Nephron (organoid): Measurements from ENCODE around the gene ALK.

Experiments used
- H3K27ac Mint-ChIP-seq, 3 experiments: 2 replicates each; pipeline ENCODE4 v1.8.0; 2020; ENCODE audit warnings: mixed read lengths in 3 of 3, mild to moderate bottlenecking in 2 of 3, moderate library complexity in 1 of 3
- H3K27me3 Mint-ChIP-seq: 2 replicates; pipeline ENCODE4 v1.8.0; 2021; ENCODE audit warnings: low read depth, mild to moderate bottlenecking, moderate library complexity, mixed read lengths
- H3K36me3 Mint-ChIP-seq: 2 replicates; pipeline ENCODE4 v1.8.0; 2020; ENCODE audit warnings: low read depth, mixed read lengths
- H3K4me1 Mint-ChIP-seq: 2 replicates; pipeline ENCODE4 v1.8.0; 2020; ENCODE audit warnings: mixed read lengths
- H3K4me3 Mint-ChIP-seq, 3 experiments: 2 replicates each; pipeline ENCODE4 v1.8.0; 2020; ENCODE audit warnings: mild to moderate bottlenecking in 3 of 3, mixed read lengths in 3 of 3, moderate library complexity in 2 of 3
- H3K9me3 Mint-ChIP-seq: 2 replicates; pipeline ENCODE4 v1.8.0; 2020; ENCODE audit warnings: mixed read lengths
- CTCF ChIP-seq, 3 experiments: fragments of 200-600 bp; sonication (generic); IDR thresholded peaks; one replicate each; pipeline ENCODE4 v1.5.0; 2021; ENCODE audit warnings: antibody characterized with exemption in 3 of 3; ENCODE audit not compliant: unreplicated experiment in 3 of 3

The ALK gene

GRCh38 chr2:29372185-29372584 is 549.2 kb downstream of the ALK start:
- Mint-ChIP-seq H3K4me1 (peaks cover 6% of the 10 kb centered on the region), H3K4me3 (no peak overlapping the region), H3K9me3 (no peaks in the 10 kb centered on the region), H3K27me3 (peaks cover 23% of the 10 kb centered on the region), H3K27ac (no peak overlapping the region), H3K36me3 (no peaks in the 10 kb centered on the region)
- TF ChIP-seq CTCF (IDR thresholded peaks at IDR 0.05; ENCODE audit: unreplicated experiment in 3 of 3) = no peak

GRCh38 chr2:29370581-29371125 is 550.7 kb downstream of the ALK start:
- no peak for TF ChIP-seq CTCF (IDR thresholded peaks at IDR 0.05; ENCODE audit: unreplicated experiment in 3 of 3)
- Mint-ChIP-seq H3K4me1 (peaks cover 6% of the 10 kb centered on the region), H3K4me3 (no peak overlapping the region), H3K36me3 (no peaks in the 10 kb centered on the region), H3K27me3 (peaks cover 19% of the 10 kb centered on the region), H3K9me3 (no peaks in the 10 kb centered on the region), H3K27ac (no peak overlapping the region)

GRCh38 chr2:29370173-29370572 is 551.2 kb downstream of the ALK start:
- Mint-ChIP-seq H3K27ac (no peak overlapping the region), H3K27me3 (peaks cover 19% of the 10 kb centered on the region), H3K4me1 (peaks cover 6% of the 10 kb centered on the region), H3K9me3 (no peaks in the 10 kb centered on the region), H3K4me3 (no peak overlapping the region), H3K36me3 (no peaks in the 10 kb centered on the region)
- TF ChIP-seq CTCF (IDR thresholded peaks at IDR 0.05; ENCODE audit: unreplicated experiment in 3 of 3) = no peak

- H3K27me3 Mint-ChIP-seq = peaks cover 24% of the 10 kb centered on the region
- no peak overlapping the region for H3K27ac Mint-ChIP-seq
- no peak for TF ChIP-seq CTCF (IDR thresholded peaks at IDR 0.05; ENCODE audit: unreplicated experiment in 3 of 3)
- H3K36me3 Mint-ChIP-seq = no peaks in the 10 kb centered on the region
- no peaks in the 10 kb centered on the region for H3K9me3 Mint-ChIP-seq
- no peak overlapping the region for H3K4me3 Mint-ChIP-seq
- H3K4me1 Mint-ChIP-seq = peaks cover 6% of the 10 kb centered on the region
Observed at GRCh38 chr2:29368659-29369040, 552.7 kb downstream of the ALK start.

- H3K27me3 Mint-ChIP-seq = peaks cover 29% of the 10 kb centered on the region
- no peak overlapping the region for H3K27ac Mint-ChIP-seq
- peaks cover 6% of the 10 kb centered on the region for H3K4me1 Mint-ChIP-seq
- no peaks in the 10 kb centered on the region for H3K36me3 Mint-ChIP-seq
- no peaks in the 10 kb centered on the region for H3K9me3 Mint-ChIP-seq
- TF ChIP-seq CTCF (IDR thresholded peaks at IDR 0.05; ENCODE audit: unreplicated experiment in 3 of 3) = no peak
- no peak overlapping the region for H3K4me3 Mint-ChIP-seq
Observed at GRCh38 chr2:29367986-29368658, 553.3 kb downstream of the ALK start.

- H3K27ac Mint-ChIP-seq = no peak overlapping the region
- H3K4me3 Mint-ChIP-seq = no peak overlapping the region
- H3K27me3 Mint-ChIP-seq = peaks cover 24% of the 10 kb centered on the region
- H3K4me1 Mint-ChIP-seq = peaks cover 24% of the 10 kb centered on the region
- H3K36me3 Mint-ChIP-seq = no peaks in the 10 kb centered on the region
- no peak for TF ChIP-seq CTCF (IDR thresholded peaks at IDR 0.05; ENCODE audit: unreplicated experiment in 3 of 3)
- H3K9me3 Mint-ChIP-seq = no peaks in the 10 kb centered on the region
Observed at GRCh38 chr2:29363111-29363510, 558.3 kb downstream of the ALK start.
